ENCODE results near the gene SLC12A8.

Gene SLC12A8

GRCh38 chr3:125186261-125186787, 26.2 kb downstream of the SLC12A8 start:
- DNase-seq, result no peak

- DNase-seq, result no peak
Measured at GRCh38 chr3:125185805-125186204, 26.7 kb downstream of the SLC12A8 start.

- no peak for DNase-seq
Measured at GRCh38 chr3:125179884-125180240, 32.7 kb downstream of the SLC12A8 start.

- DNase-seq, result no peak
Measured at GRCh38 chr3:125179143-125179883, 33.2 kb downstream of the SLC12A8 start.

- DNase-seq, result no peak
Measured at GRCh38 chr3:125177746-125178145, 34.8 kb downstream of the SLC12A8 start.

- DNase-seq, result no peak
Measured at GRCh38 chr3:125175295-125176078, 37.1 kb downstream of the SLC12A8 start.

GRCh38 chr3:125172346-125172745, 40.2 kb downstream of the SLC12A8 start:
- no peak for DNase-seq

GRCh38 chr3:125168711-125169393, 43.7 kb downstream of the SLC12A8 start:
- DNase-seq, result no peak

- DNase-seq, result no peak
Measured at GRCh38 chr3:125166599-125167136, 45.9 kb downstream of the SLC12A8 start.

- no peak for DNase-seq
Measured at GRCh38 chr3:125165948-125166553, 46.5 kb downstream of the SLC12A8 start.

GRCh38 chr3:125165189-125165947, 47.2 kb downstream of the SLC12A8 start:
- DNase-seq, result no peak

GRCh38 chr3:125163739-125164601, 48.6 kb downstream of the SLC12A8 start:
- no peak for DNase-seq

- DNase-seq, result no peak
Measured at GRCh38 chr3:125161607-125162219, 50.8 kb downstream of the SLC12A8 start.

- DNase-seq, result no peak
Measured at GRCh38 chr3:125160606-125161371, 51.8 kb downstream of the SLC12A8 start.

- no peak for DNase-seq
Measured at GRCh38 chr3:125157183-125157582, 55.4 kb downstream of the SLC12A8 start.

- DNase-seq, result no peak
Measured at GRCh38 chr3:125156456-125156855, 56.1 kb downstream of the SLC12A8 start.

- DNase-seq, result no peak
Measured at GRCh38 chr3:125154800-125155269, 57.7 kb downstream of the SLC12A8 start.

- DNase-seq, result no peak
Measured at GRCh38 chr3:125154110-125154509, 58.4 kb downstream of the SLC12A8 start.

- DNase-seq, result no peak
Measured at GRCh38 chr3:125152951-125153350, 59.6 kb downstream of the SLC12A8 start.

GRCh38 chr3:125151916-125152315, 60.6 kb downstream of the SLC12A8 start:
- DNase-seq, result no peak
